ENCODE measurements around the gene ABTB2. TPM values are rescaled to one million over a fixed set of nuclear protein-coding genes. Genes with fewer than 3 reads are reported as not detected.

Gene ABTB2
- total and polyA plus RNA-seq, 7 donors: 4.5 to 24.7 (median 18.5) TPM

DNA sequence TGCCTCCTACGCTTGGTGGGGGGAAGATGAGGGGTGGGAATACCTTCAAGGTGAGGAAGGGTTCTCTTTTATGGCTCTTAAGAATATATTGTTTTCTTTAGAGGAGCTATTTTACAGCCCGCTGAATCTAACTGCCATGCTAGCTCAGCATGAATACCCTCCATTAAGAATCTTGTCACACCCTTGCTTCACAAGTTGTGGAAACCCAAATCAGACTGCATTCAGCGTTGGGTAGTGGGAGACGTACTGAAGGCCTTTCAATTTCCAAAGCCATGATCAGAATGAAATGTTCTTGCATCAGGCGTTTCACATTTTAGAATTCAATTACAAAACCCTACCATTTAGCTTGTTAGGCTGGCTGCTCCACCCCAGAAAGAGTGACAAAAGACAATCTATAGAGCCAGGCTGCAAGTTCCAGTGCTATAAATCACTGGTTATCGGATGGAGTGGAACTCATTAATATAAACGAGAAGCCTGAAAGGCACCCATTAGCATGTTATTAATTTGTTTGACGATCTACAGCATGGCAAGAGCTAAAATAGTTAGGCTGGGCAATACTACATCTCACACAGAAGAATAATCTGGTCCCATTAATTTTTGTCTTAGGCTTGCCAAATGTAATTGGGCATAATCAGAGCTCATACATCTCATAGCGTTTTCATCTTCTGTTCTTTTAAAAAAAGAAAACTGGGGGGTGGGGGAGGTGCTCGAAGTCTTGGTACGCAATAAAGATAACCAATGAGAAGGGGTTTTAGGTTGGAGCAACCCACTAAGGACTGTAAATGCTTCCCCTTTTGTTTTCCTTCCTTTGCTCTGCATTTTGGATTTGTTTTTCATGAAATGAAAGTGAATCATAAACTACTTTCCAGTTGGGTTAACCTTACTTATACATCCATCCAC, 57.5 kb downstream of the ABTB2 start:
- ATAC-seq: no peak
- 91 to 94% (median 92%) methylated on average over 11 of the region's 11 CpGs for WGBS, 3 donors
- intact Hi-C loops (cut with DNase I): loop anchor here in 1 of 2 donors (5.0 kb wide), 1 partner anchor 33 kb away; no protein-coding TSS in a partner anchor

DNA sequence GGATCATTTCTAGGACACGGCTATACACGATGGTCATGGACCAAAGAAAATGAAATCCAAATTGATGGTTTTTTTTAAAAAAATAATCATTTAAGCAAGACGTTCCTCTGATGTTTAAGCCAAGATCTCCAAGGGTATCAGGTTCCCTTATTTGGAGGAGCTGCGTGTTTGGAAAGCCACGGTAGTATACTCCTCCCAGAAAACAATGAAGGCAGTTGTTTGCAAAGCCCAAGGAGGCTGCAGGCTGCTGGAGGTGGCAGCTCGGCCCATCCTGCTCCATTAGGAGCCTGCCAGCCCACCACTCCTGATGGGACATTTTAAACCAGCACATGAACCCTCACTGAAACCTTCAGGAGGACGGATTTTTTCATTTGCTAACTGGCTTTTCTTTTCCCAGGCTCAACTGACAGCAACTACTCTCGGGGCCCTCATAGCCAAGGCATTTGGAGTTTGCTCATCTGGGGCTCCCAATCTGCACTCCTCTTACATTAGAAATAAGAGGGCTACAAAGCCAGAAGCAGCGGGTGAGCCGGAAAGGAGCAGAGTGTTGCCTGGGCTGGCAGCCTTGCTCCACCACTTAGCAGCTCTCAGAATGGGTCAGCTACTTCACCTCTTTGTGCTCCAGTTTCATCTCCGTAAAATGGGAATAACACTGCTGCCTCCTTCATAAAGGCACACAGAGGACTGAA, 58.4 kb downstream of the ABTB2 start:
- Histone ChIP-seq H3K36me3 (ENCODE audit: insufficient read depth in 1 of 2, low read depth in 1 of 2) (no peaks in the 10 kb centered on the region), H3K9me3 (no peaks in the 10 kb centered on the region), H3K27ac (no peak overlapping the region), H3K4me1 (peaks cover 35% of the 10 kb centered on the region), H3K4me3 (no peak overlapping the region), H3K27me3 (ENCODE audit: insufficient read depth in 3 of 3, low read length in 2 of 3) (no peaks in the 10 kb centered on the region)
- 45 to 73% (median 54%) methylated on average over 11 of the region's 11 CpGs for WGBS, 3 donors
- DNase-seq (no peak), ATAC-seq (no peak)
- intact Hi-C loops (cut with DNase I): loop anchor here in 1 of 2 donors (5.0 kb wide), 1 partner anchor 122 kb away; no protein-coding TSS in a partner anchor
- TF ChIP-seq, protein P1, sequence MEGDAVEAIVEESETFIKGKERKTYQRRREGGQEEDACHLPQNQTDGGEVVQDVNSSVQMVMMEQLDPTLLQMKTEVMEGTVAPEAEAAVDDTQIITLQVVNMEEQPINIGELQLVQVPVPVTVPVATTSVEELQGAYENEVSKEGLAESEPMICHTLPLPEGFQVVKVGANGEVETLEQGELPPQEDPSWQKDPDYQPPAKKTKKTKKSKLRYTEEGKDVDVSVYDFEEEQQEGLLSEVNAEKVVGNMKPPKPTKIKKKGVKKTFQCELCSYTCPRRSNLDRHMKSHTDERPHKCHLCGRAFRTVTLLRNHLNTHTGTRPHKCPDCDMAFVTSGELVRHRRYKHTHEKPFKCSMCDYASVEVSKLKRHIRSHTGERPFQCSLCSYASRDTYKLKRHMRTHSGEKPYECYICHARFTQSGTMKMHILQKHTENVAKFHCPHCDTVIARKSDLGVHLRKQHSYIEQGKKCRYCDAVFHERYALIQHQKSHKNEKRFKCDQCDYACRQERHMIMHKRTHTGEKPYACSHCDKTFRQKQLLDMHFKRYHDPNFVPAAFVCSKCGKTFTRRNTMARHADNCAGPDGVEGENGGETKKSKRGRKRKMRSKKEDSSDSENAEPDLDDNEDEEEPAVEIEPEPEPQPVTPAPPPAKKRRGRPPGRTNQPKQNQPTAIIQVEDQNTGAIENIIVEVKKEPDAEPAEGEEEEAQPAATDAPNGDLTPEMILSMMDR (IDR thresholded peaks at IDR 0.05): no peak

More for the DNA sequence above, 57.5 kb downstream of the ABTB2 start:
- no peaks in the 10 kb centered on the region for H3K36me3 ChIP-seq (ENCODE audit: insufficient read depth in 1 of 2, low read depth in 1 of 2)
- H3K4me3 ChIP-seq: no peak overlapping the region
- DNase-seq: no peak
- TF ChIP-seq, protein P1 (IDR thresholded peaks at IDR 0.05): no peak
- no peaks in the 10 kb centered on the region for H3K9me3 ChIP-seq
- H3K4me1 ChIP-seq: peaks cover 43% of the 10 kb centered on the region
- H3K27ac ChIP-seq: no peak overlapping the region
- H3K27me3 ChIP-seq (ENCODE audit: insufficient read depth in 3 of 3, low read length in 2 of 3): no peaks in the 10 kb centered on the region

DNA sequence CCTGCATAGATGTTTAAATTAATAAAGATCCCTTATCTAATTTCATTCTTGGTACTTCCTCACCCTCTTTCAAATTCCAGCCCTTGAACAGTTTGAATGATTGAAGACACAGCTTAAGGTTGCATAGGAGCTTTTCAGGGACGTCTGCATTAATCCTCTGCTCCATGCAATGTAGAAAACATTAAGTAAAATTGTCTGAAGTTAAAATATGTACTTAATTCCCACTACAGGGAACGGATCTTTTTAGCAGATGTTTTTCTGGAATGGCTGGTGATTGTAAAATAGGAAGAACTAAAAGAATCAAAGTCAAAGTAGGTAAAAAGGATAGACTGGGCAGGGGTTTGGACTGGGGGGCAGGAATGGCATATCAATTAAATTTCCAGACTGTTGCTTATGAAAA, 58.9 kb downstream of the ABTB2 start:
- Histone ChIP-seq H3K4me3 (no peak overlapping the region), H3K27ac (no peak overlapping the region), H3K27me3 (ENCODE audit: insufficient read depth in 3 of 3, low read length in 2 of 3) (no peaks in the 10 kb centered on the region), H3K4me1 (peaks cover 35% of the 10 kb centered on the region), H3K36me3 (ENCODE audit: insufficient read depth in 1 of 2, low read depth in 1 of 2) (no peaks in the 10 kb centered on the region), H3K9me3 (no peaks in the 10 kb centered on the region)
- DNase-seq: no peak
- TF ChIP-seq, protein P1 (IDR thresholded peaks at IDR 0.05): no peak
- intact Hi-C loops (cut with DNase I): loop anchor here in 1 of 2 donors (5.0 kb wide), 1 partner anchor 122 kb away; no protein-coding TSS in a partner anchor
- no peak for ATAC-seq
- WGBS, 3 donors: 42 to 66% (median 61%) methylated on average over 2 of the region's 2 CpGs

DNA sequence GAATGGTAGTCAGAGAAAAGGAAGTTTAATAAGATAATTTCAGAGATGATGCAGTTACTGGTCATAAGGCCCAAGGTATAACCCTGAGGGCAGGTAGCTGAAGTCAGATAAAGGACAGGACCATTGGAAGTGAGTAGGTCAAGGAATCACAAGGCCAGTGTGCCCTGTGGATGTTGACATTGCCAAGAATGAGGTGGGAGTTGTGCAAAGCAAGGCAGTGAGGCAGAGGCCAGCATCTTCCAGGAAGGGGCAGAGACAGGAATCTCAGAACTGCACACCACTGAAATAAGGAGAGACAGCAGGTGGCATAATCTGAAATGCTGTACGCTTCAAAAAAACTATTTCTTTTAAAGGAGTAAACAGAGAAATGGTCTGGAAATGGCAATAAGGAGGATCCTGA, 61.4 kb downstream of the ABTB2 start:
- H3K9me3 ChIP-seq: no peaks in the 10 kb centered on the region
- peaks cover 23% of the 10 kb centered on the region for H3K4me1 ChIP-seq

More for the DNA sequence above, 61.4 kb downstream of the ABTB2 start:
- TF ChIP-seq, protein P1 (IDR thresholded peaks at IDR 0.05): no peak
- Histone ChIP-seq H3K27me3 (ENCODE audit: insufficient read depth in 3 of 3, low read length in 2 of 3) (no peaks in the 10 kb centered on the region), H3K4me3 (no peak overlapping the region), H3K27ac (no peak overlapping the region), H3K36me3 (ENCODE audit: insufficient read depth in 1 of 2, low read depth in 1 of 2) (no peaks in the 10 kb centered on the region)
- ATAC-seq: no peak
- 79 to 84% (median 80%) methylated on average over 1 of the region's 1 CpG for WGBS, 3 donors
- intact Hi-C loops (cut with DNase I): loop anchor here in 1 of 2 donors (5.0 kb wide), 1 partner anchor 119 kb away; no protein-coding TSS in a partner anchor
- DNase-seq: no peak

All from psoas muscle (tissue), 8 donors.